Superior temporal gyrus (tissue), 1 donor: ENCODE data around the gene PSMD14.

Source experiments
- DNase-seq: peaks from one replicate; pipeline ENCODE4 v3.0.0-alpha.2; 2016; ENCODE audit errors: extremely low spot score

The PSMD14 gene

GRCh38 chr2:161445097-161445496 is 136.9 kb downstream of the PSMD14 start:
- DNase-seq = no peak

GRCh38 chr2:161448431-161448830 is 140.2 kb downstream of the PSMD14 start:
- no peak for DNase-seq
